Fibroblast of skin of scalp (primary cell): ENCODE measurements around the gene NOLC1.
"Not testable (repeated sequence)": the region's sequence is repeated elsewhere in the genome, so short reads cannot be mapped to it uniquely, and the experiment has no call there.

Source experiments
- DNase-seq: peaks from one replicate; pipeline ENCODE4 v3.0.0-alpha.2; 2013

The NOLC1 gene

DNA sequence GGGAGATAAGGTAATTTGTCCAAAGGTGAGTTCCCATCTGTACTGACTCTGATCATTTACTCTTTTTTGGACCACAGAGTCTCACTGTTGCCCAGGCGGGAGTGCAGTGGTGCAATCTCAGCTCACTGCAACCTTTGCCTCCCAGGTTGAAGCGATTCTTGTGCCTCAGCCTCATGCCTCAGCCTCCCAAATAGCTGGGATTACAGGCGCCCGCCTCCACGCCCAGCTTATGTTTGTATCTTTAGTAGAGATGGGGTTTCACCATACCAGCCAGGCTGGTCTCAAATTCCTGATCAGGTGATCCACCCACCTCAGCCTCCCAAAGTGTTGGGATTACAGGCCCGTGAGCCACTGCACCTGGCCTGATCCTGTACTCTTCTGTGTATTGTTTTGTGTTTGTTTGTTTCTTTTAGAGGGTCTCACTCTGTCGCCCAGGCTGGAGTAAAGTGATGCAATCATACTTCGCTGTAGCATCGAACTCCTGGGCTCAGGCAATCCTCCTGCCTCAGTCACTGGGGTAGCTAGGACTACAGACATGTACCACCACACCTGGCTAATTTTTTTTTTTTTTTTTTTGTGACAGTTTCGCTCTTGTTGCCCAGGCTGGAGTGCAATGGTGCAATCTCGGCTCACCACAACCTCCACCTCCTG lies 2.4 kb downstream of the NOLC1 start:
- no peak for DNase-seq

DNA sequence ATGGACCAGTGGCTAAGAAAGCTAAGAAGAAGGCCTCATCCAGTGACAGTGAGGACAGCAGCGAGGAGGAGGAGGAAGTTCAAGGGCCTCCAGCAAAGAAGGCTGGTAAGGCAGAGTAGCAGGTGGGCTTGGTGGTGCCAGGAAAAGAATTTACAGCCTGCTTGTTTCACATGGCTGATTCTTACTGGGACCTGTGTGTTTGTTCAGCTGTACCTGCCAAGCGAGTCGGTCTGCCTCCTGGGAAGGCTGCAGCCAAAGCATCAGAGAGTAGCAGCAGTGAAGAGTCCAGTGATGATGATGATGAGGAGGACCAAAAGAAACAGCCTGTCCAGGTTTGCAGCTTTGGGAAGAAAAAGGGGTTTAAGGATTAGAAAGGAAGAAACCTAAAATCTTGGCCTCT lies 5.0 kb downstream of the NOLC1 start:
- DNase-seq: no peak

DNA sequence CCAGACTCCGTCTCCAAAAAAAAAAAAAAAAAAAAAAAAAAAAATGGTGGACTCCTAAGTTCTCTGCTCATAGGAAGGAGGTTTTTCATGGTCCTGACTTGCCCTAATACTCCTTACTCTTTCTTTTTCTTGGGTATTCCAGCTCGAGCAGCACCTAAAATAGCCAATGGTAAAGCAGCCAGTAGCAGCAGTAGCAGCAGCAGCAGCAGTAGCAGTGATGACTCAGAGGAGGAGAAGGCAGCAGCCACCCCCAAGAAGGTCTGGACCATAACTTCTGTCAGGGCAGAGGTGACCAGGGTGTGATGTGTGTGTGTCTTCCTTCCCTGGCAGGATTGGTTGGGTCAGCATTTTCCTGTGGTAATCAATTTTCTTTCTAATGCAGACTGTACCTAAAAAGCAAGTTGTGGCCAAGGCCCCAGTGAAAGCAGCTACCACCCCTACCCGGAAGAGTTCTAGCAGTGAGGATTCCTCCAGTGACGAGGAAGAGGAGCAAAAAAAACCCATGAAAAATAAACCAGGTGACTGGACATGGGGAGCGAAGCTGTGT lies 6.9 kb downstream of the NOLC1 start:
- DNase-seq: no peak

DNA sequence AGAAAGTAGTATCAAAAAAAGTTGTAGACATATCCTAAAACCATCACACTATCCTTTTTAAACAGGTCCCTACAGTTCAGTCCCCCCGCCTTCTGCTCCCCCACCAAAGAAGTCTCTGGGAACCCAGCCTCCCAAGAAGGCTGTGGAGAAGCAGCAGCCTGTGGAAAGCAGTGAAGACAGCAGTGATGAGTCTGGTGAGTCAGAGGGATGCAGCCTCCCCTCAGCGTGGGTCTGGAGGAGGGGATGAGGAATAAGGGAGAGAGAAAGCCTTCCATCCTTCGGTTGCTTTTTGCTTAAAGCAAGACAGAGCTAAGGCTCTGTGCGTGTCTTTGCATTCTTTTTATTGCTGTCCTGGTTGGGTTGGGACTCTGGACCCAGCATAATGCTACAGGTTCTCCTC lies 7.6 kb downstream of the NOLC1 start:
- DNase-seq: no peak

- DNase-seq: no peak
These were observed 11.3 kb downstream of the NOLC1 start for GRCh38 chr10:102163342-102163989.

DNA sequence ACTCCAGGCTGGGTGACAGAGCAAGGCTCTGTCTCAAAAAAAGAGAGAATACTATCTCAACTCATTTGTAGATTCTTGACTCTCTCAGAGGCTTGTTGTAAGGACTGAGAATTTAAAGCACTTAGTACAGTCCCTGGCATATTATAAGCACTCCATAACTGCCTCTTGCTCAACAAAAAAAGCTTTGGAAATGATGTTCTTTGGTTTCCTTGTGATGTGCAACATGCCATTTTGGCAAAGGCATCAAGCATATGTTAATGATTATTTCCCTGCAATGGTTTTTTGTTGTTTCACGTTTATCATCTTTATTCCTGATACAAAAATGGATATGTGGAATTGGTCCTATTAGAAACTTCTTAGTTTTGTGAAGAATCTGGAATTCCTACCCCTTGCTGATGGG lies 15.7 kb downstream of the NOLC1 start:
- DNase-seq: peak; percentile 9

DNA sequence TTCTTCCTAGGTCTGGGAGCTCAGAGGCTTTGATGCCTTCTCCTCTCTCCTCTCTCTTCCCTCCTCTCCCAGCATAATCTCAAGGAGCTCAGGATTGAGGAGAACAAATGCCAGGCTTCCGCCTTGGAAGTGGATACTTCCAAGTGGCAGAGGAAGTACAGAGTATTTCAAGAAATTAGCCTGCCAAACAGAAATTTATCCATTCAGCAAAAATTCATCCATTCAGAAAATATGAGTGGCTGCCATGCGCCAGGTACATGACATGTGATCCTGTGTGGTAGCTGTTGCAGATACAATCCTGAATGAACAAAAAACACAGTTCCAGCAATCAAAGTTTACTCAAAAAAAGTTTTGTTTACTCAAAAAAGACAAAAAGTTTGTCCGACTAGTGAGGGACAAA lies 18.4 kb downstream of the NOLC1 start:
- no peak for DNase-seq

- no peak for DNase-seq
These were observed 20.1 kb downstream of the NOLC1 start for GRCh38 chr10:102172288-102172687.

GRCh38 chr10:102175415-102175814 lies 23.2 kb downstream of the NOLC1 start:
- DNase-seq: peak; percentile 47

GRCh38 chr10:102184606-102185005 lies 32.4 kb downstream of the NOLC1 start:
- DNase-seq: no peak

GRCh38 chr10:102185272-102185671 lies 33.1 kb downstream of the NOLC1 start:
- DNase-seq: no peak

DNA sequence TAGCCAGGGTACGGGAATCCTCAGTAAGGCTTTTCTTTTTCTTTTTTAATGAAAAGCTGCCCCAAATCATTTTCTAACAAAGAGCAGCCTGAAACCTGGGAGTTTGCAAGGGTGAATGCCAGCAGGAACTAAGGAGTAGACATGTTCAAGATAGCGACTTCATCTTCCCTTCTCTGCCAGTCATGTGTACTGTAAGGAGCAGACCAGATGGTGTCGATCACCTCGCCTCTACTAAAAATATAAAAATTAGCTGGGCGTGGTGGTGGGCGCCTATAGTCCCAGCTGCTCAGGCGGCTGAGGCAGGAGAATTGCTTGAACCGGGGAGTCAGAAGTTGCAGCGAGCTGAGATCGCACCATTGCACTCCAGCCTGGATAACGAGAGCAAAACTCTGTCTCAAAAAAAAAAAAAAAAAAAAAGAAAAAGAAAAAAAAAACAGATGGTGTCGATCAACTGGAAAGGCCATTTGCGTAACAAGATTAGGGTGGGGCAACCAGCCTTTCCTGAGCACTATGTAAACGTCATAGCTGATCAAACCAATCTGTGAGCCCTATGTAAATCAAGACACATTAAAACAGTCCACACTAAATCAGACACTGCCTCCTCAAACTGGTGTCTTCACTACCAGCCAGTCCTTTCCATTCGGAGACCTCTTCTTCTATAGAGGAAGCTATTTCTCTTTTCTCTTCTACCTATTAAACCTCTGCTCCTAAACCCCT lies 33.8 kb downstream of the NOLC1 start:
- DNase-seq: no peak

DNA sequence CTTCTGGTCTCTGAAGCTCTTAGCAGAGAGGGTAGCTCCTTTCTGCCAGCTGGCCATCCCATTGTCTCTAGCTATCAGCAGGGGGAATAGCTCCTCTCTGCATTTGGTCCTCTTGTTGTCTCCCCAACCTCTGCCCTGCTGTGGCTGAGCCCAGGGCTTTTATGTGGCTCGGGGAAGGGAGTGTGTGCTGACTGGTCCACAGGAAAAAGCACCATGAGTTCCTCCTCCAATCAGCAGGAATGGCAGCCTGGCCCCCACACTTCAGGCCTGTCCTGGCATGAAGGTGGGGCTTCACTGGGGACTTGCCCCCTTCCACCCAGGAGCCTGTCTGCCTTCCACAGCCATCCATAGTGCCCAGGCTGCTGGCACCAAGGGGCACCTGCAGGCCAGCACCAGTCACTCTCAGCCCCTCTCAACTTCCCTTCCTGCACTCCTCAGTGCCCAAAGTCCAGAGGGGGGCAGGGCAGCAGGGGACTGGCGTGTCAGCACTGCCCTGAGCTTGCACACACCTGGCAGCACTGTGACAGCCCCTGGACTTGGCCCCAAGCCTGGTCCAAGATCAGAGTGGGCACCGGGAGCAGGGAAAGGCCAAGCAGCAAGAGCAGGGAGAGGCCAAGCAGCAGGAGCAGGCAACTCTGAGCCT lies 36.2 kb downstream of the NOLC1 start:
- no peak for DNase-seq

GRCh38 chr10:102188941-102189898 lies 37.0 kb downstream of the NOLC1 start:
- DNase-seq: not testable (repeated sequence)

DNA sequence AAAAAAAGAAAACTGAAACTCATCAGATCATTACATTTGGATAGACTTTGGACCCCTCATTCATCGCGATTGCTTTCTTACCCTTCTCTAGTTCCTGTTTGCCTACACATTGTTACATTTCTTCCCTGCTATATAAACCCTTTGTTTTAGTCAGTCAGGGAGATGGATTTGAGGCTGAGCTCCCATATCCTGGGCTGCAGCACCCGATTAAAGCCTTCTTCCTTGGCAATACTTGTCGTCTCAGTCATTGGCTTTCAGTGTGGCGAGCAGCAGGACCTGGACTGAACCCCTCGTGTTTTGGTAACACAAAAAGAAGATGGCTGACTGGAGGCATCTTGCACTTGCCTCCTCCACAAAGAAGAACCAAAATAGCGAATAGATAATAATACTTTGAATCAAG lies 39.8 kb downstream of the NOLC1 start:
- DNase-seq: no peak

DNA sequence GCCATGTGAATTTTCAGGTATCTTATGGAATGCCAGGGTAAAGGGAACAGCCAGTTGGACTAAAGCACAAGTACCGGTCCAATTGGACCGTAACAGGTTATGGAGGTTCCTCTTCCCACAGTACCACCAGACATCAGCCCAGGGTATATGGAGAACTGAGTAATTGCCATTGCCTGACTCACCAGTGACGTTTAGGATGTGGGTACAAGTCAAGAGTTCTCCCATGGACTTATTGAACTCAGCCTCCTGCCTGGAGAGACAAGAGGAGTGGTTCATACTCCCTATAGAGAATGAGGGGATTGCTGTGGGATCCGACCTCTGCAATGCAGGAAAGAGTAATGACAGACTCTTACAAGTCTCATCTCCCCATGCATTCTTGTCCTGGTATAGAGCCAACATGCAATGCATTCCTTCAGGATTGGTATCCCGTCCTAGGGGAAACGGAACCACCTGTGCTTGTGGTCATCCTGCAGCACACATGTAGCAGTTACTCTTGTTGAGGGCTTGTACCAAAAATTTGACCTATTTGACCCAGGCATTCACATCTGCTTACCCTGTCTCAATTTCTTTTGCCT lies 43.2 kb downstream of the NOLC1 start:
- peak; percentile 15 for DNase-seq

DNA sequence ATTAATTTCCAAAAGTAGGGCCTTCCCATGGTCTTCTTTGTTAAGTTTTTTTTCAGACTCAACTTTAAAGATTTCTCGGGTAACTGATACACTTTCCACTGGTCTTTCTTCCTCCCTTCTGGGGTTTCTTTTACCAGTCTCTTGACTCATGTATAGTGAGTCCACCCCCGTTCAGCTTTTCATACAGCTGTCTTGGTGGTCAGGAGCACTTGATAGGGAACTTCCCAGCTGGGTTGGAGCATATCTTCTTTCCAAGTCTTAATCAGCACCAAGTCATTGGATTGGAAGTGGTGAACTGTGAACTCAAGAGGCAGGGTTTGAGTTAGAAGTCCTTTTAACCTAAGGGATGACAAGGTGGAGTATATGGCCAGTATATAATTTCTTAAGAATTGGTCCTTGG lies 44.7 kb downstream of the NOLC1 start:
- no peak for DNase-seq

GRCh38 chr10:102198027-102198426 lies 45.8 kb downstream of the NOLC1 start:
- DNase-seq: no peak

GRCh38 chr10:102200751-102201640 lies 48.8 kb downstream of the NOLC1 start:
- DNase-seq: no peak

GRCh38 chr10:102202386-102202785 lies 50.2 kb downstream of the NOLC1 start:
- DNase-seq: no peak
